Measurements from ENCODE around the gene MLYCD.

GRCh38 chr16:83930730-83931500 lies 32.0 kb downstream of the MLYCD start:
- no peak for TF ChIP-seq SUZ12 (IDR thresholded peaks at IDR 0.05; ENCODE audit: unreplicated experiment)
- TF ChIP-seq, protein P1, sequence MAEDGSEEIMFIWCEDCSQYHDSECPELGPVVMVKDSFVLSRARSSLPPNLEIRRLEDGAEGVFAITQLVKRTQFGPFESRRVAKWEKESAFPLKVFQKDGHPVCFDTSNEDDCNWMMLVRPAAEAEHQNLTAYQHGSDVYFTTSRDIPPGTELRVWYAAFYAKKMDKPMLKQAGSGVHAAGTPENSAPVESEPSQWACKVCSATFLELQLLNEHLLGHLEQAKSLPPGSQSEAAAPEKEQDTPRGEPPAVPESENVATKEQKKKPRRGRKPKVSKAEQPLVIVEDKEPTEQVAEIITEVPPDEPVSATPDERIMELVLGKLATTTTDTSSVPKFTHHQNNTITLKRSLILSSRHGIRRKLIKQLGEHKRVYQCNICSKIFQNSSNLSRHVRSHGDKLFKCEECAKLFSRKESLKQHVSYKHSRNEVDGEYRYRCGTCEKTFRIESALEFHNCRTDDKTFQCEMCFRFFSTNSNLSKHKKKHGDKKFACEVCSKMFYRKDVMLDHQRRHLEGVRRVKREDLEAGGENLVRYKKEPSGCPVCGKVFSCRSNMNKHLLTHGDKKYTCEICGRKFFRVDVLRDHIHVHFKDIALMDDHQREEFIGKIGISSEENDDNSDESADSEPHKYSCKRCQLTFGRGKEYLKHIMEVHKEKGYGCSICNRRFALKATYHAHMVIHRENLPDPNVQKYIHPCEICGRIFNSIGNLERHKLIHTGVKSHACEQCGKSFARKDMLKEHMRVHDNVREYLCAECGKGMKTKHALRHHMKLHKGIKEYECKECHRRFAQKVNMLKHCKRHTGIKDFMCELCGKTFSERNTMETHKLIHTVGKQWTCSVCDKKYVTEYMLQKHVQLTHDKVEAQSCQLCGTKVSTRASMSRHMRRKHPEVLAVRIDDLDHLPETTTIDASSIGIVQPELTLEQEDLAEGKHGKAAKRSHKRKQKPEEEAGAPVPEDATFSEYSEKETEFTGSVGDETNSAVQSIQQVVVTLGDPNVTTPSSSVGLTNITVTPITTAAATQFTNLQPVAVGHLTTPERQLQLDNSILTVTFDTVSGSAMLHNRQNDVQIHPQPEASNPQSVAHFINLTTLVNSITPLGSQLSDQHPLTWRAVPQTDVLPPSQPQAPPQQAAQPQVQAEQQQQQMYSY (CRISPR knock-in tag; IDR thresholded peaks at IDR 0.05): no peak
- no peak for TF ChIP-seq TAF1 (IDR thresholded peaks at IDR 0.05; ENCODE audit: borderline replicate concordance, low read depth, low read length)
- no peak for TF ChIP-seq CTCF (IDR thresholded peaks at IDR 0.05 in 2 of 3, conservative IDR thresholded peaks at IDR 0.05 in 1 of 3; ENCODE audit: control insufficient read depth in 2 of 3, extremely low read depth in 1 of 3, insufficient read depth in 1 of 3, low read depth in 3 of 3, low read length in 3 of 3)
- TF ChIP-seq ATF3 (IDR thresholded peaks at IDR 0.05; ENCODE audit: borderline replicate concordance, extremely low read depth, low read depth, low read length): no peak
- no peak for TF ChIP-seq ZBTB11 (CRISPR knock-in tag; IDR thresholded peaks at IDR 0.05)

Data from GM12878 (cell line).